HTERT RPE-1 (cell line): ENCODE results near the gene PRXL2A.
"Not testable (repeated sequence)": the region's sequence is repeated elsewhere in the genome, so short reads cannot be mapped to it uniquely, and the experiment has no call there.

Source experiments
- in situ Hi-C: fragments of 300-500 bp; cut with MboI; formaldehyde crosslinking; loops from 4 replicates; pipeline ENCODE4 v1.14.3; 2020; ENCODE audit warnings: low sequenced_read_pairs

PRXL2A gene, protein sequence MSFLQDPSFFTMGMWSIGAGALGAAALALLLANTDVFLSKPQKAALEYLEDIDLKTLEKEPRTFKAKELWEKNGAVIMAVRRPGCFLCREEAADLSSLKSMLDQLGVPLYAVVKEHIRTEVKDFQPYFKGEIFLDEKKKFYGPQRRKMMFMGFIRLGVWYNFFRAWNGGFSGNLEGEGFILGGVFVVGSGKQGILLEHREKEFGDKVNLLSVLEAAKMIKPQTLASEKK

DNA sequence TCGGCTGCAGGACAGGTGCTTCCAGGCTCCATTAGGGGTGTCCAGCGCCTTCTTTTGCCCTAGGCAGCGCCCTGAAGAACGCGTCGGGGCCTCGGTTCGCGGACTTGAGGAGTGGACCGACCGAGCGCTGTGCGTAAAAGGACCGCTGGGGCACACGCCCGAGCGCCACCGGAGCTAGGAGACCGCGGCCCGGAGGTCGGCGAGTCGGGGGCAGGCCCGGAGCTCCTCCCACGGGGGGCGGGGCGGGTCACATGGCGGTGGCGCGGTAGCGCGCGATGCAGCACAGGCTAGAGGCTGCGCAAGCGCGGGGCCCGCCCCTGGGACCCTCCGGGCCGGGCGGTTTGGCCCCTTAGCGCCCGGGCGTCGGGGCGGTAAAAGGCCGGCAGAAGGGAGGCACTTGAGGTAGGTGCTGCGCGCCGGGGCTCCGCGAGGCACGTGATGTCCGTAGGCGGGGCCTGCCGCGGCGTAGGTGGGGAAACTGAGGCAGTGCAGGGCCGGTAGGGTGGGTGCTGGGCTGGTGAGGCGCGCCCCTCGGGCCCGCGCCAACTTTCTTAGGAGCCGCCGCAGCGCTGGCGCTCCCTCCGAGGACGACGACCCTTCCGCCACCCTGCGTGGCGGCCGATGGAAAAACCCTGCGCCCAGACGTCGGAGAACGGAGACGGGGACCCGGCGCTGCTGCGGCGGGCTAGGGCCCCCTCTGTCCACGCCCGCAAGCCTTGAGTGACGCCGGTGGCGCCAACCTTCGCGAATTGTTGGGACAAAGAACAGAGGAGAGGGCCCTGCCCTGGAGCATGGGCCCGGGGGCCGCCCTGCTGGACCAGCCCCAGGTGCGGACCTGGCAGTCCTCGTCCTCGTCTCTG lies at the start of gene PRXL2A:
Gene PRXL2A (plus strand): TSS at position 310 of the 860 bp plus-strand sequence. CDS start 11,917 bp downstream, outside the sequence.
- in situ Hi-C loops, result no loop called here

DNA sequence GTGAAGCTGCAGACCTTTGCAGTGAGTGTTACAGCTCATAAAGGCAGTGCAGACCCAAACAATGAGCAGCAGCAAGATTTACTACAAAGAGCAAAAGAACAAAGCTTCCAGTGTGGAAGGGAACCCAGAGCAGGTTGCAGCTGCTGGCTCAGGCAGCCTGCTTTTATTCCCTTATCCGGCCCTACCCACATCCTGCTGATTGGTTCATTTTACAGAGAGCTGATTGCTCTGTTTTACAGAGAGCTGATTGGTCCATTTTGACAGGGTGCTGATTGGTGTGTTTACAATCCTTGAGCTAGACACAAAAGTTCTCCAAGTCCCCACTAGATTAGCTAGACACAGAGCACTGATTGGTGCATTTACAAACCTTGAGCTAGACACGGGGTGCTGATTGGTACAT lies 49.4 kb upstream of the PRXL2A start:
- in situ Hi-C loops, result not testable (repeated sequence)

DNA sequence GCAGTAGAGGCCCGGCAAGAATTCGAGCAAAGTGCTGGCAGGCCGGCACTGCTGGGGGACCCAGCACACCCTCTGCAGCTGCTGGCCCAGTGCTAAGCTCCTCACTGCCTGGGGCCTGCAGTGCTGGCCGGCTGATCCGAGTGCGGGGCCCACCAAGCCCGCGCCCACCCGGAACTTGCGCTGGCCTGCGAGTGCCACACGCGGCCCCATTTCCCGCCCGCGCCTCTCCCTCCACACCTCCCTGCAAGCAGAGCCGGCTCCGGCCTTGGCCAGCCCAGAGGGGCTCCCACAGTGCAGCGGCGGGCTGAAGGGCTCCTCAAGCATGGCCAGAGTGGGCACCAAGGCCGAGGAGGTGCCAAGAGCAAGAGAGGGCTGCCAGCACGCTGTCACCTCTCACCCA lies 48.7 kb upstream of the PRXL2A start:
- in situ Hi-C loops, result no loop called here

DNA sequence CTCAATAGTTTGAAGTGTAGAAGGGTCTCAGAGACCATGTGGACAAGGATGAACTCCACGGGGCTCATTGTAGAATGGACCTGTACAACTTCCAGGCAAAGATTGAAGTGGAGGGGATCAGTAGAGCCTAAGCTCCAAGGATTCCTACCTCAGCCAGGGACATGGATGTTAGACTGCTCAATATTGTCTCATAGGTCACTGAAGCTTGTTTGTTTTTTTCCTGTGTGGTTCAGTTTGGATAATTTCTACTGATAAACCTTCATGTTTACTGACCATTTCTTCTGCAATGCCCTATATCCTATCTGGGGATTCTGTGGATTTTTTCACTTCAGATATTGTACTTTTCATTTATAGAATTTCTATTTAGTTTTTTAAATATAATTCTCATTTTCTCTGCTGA lies 42.8 kb upstream of the PRXL2A start:
- in situ Hi-C loops, result no loop called here

DNA sequence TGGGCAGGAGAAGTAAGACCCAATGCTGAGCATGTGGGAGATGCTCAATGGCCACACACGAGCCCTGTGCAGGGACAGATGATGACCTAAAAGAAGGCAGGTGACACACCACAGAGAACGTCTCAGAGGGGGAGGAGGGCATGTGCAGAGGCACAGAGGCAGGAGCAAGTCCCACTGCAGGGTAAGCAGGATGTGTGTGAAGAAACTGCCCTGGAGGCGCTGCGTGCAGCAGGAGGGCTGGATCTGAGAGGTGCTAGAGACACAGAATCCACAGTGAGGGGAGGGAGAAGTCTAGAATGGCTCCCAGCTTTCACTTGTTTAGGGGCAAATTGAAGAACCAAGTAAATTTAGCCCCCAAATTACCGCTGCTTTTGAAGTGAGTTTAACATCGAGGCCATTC lies 36.9 kb upstream of the PRXL2A start:
- in situ Hi-C loops, result no loop called here

DNA sequence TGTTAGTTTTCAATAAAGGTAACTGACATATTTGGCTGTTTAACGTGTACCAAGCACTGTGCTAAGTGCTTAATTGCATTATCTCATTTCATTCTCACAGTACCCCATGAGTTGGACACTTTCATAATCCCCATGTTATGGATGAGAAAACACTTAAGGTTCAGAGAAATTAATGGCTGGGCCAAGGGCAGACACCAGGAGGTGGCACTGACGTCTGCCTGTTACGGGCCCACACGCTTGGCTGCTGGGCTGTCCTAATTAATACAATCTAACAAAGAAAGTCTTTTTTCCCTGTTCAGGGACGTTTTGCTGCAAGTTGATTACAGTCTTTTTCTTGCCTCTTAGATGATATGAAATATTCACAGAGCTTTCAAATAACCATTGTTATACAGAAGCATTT lies 35.7 kb upstream of the PRXL2A start:
- in situ Hi-C loops, result no loop called here

DNA sequence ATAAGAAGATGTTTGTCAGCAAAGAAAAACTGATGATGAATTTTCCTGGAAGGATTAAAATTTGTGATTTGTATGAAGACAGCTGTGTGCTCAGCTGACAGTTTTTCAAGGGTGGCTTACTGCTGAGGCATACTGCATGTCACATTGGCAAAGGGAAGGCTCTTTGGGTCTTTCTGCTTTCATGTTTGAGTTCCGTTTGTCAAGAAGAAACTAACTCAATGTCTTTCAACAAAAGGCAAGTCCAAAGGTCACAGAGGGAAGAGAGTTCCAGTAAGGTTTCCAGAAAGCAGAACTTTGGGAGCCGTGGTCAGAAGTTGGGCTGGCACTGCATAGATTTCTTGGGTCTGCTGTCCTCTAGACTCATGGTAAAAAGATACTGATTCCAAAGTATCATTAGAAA lies 34.8 kb upstream of the PRXL2A start:
- in situ Hi-C loops, result no loop called here

DNA sequence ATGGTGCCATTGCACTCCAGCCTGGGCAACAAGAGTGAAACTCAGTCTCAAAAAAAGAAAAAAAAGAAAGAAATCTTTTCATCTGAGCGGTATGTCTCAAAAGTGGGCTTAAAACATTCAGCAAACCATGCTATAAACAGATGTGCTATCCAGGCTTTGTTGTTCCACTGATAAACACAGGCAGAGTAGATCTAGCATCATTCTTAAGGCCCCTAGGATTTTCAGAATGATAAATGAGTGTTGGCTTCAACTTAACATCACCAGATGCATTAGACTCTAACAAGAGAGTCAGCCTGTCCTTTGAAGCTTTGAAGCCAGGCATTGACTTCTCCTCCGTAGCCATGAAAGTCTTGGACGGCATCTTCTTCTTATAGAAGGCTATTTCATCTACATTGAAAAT lies 28.6 kb upstream of the PRXL2A start:
- in situ Hi-C loops, result no loop called here

DNA sequence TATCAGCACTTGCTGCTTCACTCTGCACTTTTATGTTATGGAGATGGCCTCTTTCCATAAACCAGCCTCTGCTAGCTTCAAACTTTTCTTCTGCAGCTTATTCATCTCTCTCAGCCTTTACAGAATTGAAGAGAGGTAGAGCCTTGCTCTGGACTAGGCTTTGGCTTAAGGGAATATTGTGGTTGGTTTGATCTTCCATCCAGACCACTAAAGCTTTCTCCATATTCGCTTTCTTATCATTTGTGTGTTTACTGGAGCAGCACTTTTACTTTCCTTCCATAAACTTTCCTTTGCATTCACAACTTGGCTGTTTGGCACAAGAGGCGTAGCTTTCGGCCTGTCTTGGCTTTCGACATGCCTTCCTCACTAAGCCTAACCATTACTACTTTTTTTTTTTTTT lies 28.2 kb upstream of the PRXL2A start:
- in situ Hi-C loops, result no loop called here

DNA sequence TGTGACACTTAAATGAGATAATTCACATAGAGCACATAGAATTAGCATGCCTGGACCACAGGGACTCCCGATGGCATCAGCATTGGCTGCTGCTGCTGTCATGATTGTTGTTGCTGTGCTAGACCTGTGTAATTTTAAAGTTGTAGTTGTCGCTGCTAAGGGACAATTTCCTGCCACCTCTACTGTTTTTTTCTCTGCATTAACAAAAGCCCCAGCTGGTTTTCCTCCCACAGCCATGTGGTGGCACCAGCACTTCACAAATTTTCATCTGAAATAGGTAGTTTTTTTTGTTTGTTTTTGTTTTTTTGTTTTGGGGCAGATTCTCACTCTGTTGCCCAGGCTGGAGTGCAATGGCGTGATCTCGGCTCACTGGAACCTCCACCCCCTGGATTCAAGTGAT lies 25.4 kb upstream of the PRXL2A start:
- in situ Hi-C loops, result no loop called here

DNA sequence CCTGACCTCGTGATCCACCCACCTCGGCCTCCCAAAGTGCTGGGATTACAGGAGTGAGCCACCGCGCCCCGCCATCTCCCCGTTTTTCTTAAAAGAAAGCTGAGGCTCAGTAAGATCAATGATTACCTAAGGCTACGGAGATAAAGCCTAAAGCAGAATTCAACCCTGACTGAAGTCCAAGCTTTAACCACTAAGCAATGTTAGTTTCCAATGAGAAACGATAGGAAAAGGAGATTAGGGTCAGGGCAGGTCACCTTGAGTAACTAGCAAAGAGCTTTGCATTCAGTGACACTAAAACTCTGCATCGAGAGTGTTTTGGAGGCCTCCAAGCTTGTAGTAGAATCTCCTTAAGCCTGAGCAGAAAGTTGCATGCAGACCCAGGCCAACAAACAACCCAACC lies 17.6 kb upstream of the PRXL2A start:
- in situ Hi-C loops, result no loop called here

DNA sequence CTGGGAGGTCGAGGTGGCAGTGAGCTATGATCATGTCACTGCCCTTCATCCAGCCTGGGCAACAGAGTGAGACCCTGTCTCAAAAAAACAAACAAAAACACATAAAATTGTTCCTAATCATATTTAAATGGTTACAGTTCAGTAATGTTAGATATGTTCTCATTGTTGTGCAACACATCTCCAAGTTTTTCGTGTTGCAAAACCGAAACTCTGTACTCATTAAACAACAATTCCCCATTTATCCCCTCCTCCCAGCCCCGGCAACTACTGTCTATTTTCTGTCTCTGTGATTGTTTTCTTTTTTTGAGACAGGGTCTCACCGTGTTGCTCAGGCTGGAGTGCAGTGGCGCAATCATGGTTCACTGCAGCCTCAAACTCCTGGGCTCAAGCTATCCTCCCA lies 16.1 kb upstream of the PRXL2A start:
- in situ Hi-C loops, result no loop called here

DNA sequence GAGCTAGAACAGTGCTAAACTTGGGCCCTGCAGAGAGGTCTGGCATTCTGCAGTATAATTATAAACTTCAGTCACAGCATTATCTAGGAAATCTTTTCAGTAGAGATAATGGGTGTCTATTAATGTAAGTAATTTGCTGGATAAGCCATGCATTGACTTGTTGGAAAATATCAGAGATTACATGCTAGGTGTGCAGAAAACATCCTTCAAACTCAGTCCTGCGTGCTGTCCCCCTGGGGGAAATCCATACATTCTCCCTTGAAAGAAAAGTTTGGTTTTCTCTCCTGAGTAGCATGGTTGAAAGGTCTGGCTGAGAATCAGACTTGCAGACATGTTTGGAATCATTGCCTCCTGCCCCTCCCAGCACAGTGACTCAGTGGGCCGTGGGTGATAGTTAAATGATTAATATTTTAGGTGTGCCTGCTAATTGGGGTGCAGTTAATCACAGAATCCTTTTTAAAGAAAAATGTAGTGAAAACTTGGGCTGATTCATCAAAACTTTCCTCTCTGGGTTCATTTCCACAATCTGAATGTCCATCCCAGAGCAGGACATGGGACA lies 13.9 kb upstream of the PRXL2A start:
- in situ Hi-C loops, result no loop called here

DNA sequence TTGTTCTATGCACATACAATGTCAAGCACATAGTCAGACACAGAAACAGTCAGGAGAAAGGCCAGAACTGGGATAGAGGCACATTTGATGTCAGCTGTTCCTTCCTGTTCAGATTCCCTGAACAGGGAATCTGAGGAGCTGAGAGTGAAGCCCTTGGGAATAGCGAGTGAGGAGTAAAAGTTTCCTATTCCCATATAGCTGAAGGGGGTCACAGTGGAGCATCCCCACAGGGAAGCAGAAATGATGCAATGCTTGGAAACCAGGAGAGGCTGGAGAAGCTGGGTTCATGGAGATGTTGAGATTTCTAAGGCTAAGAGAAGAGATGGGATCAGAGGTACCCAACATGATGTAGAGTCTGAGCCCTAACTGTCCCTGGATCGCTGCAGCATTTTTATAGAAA lies 11.3 kb upstream of the PRXL2A start:
- in situ Hi-C loops, result no loop called here

DNA sequence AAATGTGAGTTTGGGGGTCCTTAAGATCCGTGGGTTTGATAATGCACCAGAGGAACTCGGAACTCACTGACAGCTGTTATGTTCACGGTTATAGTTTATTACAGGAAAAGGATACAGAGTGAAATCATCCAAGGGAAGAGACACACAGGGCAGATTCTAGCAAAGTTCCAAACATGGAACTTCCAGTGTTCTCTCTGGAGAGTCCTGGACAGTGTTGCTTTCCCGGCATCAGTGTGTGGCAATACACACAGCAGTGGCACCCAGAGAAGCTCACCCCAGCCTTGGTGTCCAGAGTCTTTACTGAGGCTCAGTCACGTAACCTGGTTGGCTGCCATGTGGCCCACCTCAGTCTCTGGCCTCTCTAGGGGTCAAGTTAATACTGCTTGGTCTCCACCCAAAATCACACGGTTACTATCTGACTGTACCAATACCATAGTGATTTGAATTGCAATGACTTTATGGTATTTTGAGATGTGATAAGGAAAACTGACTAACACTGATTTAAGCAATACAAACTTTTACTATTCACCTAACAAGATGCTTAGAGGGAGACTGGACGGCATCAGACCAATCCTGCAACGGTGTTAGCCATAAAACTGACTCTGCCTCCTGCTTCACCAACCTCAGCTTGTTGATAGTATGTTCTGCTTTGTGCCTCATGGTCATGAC lies 8.1 kb upstream of the PRXL2A start:
- in situ Hi-C loops, result no loop called here

DNA sequence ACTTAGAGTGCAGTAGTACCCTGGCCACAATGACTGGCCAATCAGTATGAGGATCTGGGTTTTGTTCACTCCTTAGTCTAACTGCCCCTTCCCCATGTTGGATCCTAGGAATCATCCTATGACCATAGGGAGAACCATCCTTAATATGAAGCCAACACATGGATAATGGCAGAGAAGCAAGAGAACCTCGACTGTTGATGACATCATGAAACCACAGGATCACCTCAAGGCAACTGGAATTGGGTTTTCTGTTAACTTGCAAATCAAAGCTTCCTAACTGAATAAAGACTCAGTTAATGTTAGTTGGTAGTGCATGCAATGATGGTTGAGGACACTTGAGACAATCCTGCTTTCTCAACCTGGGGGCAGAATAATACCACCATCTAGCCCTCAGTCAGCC lies 3.3 kb upstream of the PRXL2A start:
- in situ Hi-C loops, result no loop called here

DNA sequence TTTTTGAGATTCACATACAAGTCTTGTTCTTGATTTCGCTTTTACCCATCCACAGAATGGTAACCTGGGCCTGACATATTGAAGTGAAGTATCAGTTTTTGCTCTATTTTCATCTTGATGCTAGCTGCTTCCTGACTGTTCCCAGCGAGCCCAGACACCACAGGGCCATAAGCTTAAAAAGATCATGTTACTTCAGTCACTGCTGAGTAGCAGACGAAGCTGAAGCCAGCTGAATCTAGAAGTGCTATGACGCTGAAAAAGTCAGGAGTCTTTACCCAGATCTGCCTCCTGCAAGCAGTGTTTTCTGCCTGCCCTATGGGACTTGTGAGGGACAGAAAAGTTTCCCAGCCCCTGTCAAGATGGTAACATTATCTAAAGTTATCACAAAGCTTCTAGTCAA lies 2.7 kb upstream of the PRXL2A start:
- in situ Hi-C loops, result no loop called here

DNA sequence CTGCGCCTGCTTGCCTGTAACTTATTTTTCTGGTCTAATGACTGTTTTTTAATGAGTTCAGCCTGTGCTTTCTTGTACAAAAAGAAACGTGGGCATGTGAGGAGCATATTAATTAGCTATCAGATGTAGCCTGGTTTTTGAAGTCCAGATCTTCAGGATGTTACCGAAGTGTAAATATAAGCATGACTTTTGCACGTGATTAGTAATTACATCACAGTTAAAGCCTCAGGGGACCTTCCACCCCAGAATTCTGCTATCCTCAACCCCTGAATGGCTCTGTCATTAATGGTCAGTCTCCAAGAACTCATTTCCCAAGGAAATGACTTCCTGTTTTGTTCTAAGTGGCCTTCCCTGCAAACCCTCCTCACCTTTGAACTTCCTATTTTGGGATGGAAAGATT lies 2.1 kb upstream of the PRXL2A start:
- in situ Hi-C loops, result no loop called here

DNA sequence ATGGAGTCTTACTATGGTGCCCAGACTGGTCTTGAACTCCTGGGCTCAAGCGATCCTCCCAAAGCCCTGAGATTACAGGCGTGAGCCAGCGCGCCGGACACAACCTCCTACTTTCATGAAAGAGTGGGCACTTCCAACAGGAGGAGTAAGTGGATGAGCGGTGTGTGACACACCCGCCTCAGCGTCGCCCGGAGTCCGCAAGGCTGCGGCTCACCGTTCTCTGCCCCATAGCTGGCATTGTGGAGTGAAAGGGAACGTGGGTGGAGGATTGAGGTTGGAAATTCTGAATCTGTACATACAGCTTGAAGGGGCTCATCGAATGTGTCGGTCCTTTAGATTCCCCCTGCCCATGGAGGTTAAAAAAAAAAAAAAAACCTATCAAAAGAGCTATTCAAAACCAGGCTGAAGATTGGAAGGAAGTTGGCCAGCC lies 524 bp upstream of the PRXL2A start:
- in situ Hi-C loops, result no loop called here

DNA sequence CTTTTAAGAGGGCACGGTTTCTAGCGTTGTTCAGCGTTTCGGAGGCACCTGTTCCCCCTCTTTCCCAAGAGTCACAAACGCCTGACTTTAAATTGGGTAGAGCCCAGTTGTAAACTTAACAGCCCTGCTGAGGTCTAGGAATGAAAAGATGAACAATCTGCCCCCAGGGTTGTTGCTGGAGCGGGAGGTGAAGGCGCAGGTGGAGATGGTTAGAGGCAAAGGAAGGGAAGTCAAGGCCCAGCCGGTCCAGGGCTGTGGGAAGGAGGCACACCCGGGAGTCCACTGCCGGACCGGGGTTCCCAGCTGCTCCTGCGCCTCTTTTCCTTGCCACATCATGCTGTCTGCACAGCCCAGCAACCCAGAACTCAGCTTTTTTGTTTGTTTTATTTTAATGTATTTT lies 770 bp downstream of the PRXL2A start:
- in situ Hi-C loops, result no loop called here

DNA sequence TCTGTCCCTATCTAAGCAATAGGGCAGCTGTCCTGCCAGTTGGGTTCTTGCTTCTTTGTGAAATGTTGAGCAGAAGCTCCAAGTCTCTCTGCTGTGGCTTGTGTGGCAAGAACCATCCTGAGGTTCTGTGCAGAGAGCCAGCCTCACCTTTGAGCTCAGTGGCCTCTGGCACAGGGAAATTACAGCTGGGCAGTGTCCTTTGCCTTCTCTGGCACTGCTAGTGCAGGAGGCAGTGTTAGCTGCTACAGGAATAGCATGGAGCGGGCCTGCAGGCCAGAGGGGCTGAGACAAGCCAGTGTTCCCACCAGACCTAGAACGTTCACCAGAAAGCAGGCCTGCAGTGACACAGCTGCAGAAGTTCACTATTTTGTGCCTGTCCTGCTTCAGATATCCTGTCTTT lies 1.8 kb downstream of the PRXL2A start:
- in situ Hi-C loops, result no loop called here
